Small intestine (tissue), 7 donors: ENCODE measurements around the gene SMIM10. TPM values are rescaled to one million over a fixed set of nuclear protein-coding genes. Genes with fewer than 3 reads are reported as not detected.

Experiments used
- DNase-seq, 2 donors: peaks; one replicate each; pipeline versions ENCODE4 v3.0.0 to v3.0.0-alpha.2; 2013
- FAIRE-seq: peaks from 2 replicates; lab custom pipeline; 2012; peaks lifted over from hg19 to GRCh38; lab: Jason Lieb, UNC
- H3K27ac ChIP-seq, 3 donors: one replicate each; pipeline ENCODE4 v1.5.1; 2013; ENCODE audit warnings: low read length in 2 of 3, mild to moderate bottlenecking in 2 of 3, control low read depth in 1 of 3, inconsistent platforms in 1 of 3, low read depth in 1 of 3, moderate library complexity in 1 of 3
- H3K27me3 ChIP-seq, 3 donors: one replicate each; pipeline ENCODE4 v1.6.1; 2013; ENCODE audit warnings: low read length in 3 of 3, inconsistent platforms in 1 of 3; ENCODE audit not compliant: control insufficient read depth in 3 of 3, insufficient read depth in 3 of 3
- H3K36me3 ChIP-seq, 3 donors: one replicate each; pipeline ENCODE4 v1.6.1; 2013; ENCODE audit warnings: low read length in 3 of 3, inconsistent platforms in 1 of 3, low read depth in 1 of 3, mild to moderate bottlenecking in 1 of 3, moderate library complexity in 1 of 3; ENCODE audit not compliant: control insufficient read depth in 3 of 3, insufficient read depth in 2 of 3
- H3K4me1 ChIP-seq, 3 donors: one replicate each; pipeline ENCODE4 v1.6.1; 2013; ENCODE audit warnings: low read length in 2 of 3, inconsistent platforms in 1 of 3, low read depth in 1 of 3, mild to moderate bottlenecking in 1 of 3, moderate library complexity in 1 of 3; ENCODE audit not compliant: control insufficient read depth in 3 of 3, insufficient read depth in 2 of 3
- H3K4me3 ChIP-seq, 3 donors: one replicate each; pipeline ENCODE4 v1.5.1; 2013; ENCODE audit warnings: low read length in 3 of 3, control low read depth in 1 of 3, inconsistent platforms in 1 of 3, low read depth in 1 of 3, mild to moderate bottlenecking in 1 of 3, moderate library complexity in 1 of 3
- H3K9me3 ChIP-seq, 2 donors: one replicate each; pipeline ENCODE4 v1.6.1; 2013; ENCODE audit warnings: low read depth in 1 of 2, low read length in 1 of 2; ENCODE audit not compliant: control insufficient read depth in 2 of 2, insufficient read depth in 1 of 2
- WGBS, 3 donors: extraction: QIAGEN DNeasy Blood & Tissue Kit; methylation state at CpG; one replicate each; pipeline ENCODE4 v1.1.7; 2013; 5-methylcytosine and 5-hydroxymethylcytosine counted together
- polyA plus RNA-seq, 4 donors: library from polyadenylated mRNA; stranded (reverse) in 3 of 4; unstranded in 1 of 4; fragments of 200-250 nt in 3 of 4; fragments of 120-200 nt in 1 of 4; gene quantifications; one replicate each; pipeline versions ENCODE4 v1.2.1 to v1.2.3, GENCODE V29; 2013
- donor health status: healthy with polysubstance abuse.
- donor health status: control.
- donor health status: control.
- donor health status: Bipolar disorder and iron deficiency.
- donor health status: healthy.

Gene SMIM10
- polyA plus RNA-seq, 4 donors: 2.1 to 5.8 (median 2.7) TPM; not detected in 1

- H3K27ac ChIP-seq: no peak overlapping the region
- H3K36me3 ChIP-seq: no peaks in the 10 kb centered on the region
- FAIRE-seq (no peak), DNase-seq (no peak)
- H3K4me1 ChIP-seq: no peaks in the 10 kb centered on the region
- no peak overlapping the region for H3K4me3 ChIP-seq
- no peaks in the 10 kb centered on the region for H3K9me3 ChIP-seq
- no peaks in the 10 kb centered on the region for H3K27me3 ChIP-seq
- 84 to 100% (median 90%) methylated on average over 1 of the region's 1 CpG for WGBS, 3 donors
Measured at GRCh38 chrX:134969726-134970125, 21.1 kb upstream of the SMIM10 start.

- WGBS, 3 donors: 57 to 84% (median 68%) methylated on average over 3 of the region's 3 CpGs
- no peaks in the 10 kb centered on the region for H3K4me1 ChIP-seq
- no peaks in the 10 kb centered on the region for H3K27me3 ChIP-seq
- no peaks in the 10 kb centered on the region for H3K36me3 ChIP-seq
- no peak overlapping the region for H3K4me3 ChIP-seq
- no peak overlapping the region for H3K27ac ChIP-seq
- H3K9me3 ChIP-seq: no peaks in the 10 kb centered on the region
- FAIRE-seq (no peak), DNase-seq (no peak)
Measured at GRCh38 chrX:134971926-134972325, 18.9 kb upstream of the SMIM10 start.

- no peaks in the 10 kb centered on the region for H3K9me3 ChIP-seq
- no peak overlapping the region for H3K27ac ChIP-seq
- no peaks in the 10 kb centered on the region for H3K36me3 ChIP-seq
- DNase-seq (no peak), FAIRE-seq (no peak)
- H3K4me3 ChIP-seq: no peak overlapping the region
- no peaks in the 10 kb centered on the region for H3K27me3 ChIP-seq
- 73 to 100% (median 87%) methylated on average over 1 of the region's 1 CpG for WGBS, 3 donors
- H3K4me1 ChIP-seq: no peaks in the 10 kb centered on the region
Measured at GRCh38 chrX:134975516-134975915, 15.3 kb upstream of the SMIM10 start.

- H3K27me3 ChIP-seq: no peaks in the 10 kb centered on the region
- no peak for FAIRE-seq
- no peaks in the 10 kb centered on the region for H3K4me1 ChIP-seq
- DNase-seq: no peak
- WGBS, 3 donors: 72 to 86% (median 85%) methylated on average over 3 of the region's 3 CpGs
- H3K4me3 ChIP-seq: no peak overlapping the region
- no peak overlapping the region for H3K27ac ChIP-seq
- no peaks in the 10 kb centered on the region for H3K9me3 ChIP-seq
- H3K36me3 ChIP-seq: no peaks in the 10 kb centered on the region
Measured at GRCh38 chrX:134981910-134982309, 8.9 kb upstream of the SMIM10 start.

GRCh38 chrX:134982748-134983147 lies 8.0 kb upstream of the SMIM10 start:
- Histone ChIP-seq H3K9me3 (no peaks in the 10 kb centered on the region), H3K36me3 (no peaks in the 10 kb centered on the region), H3K27me3 (no peaks in the 10 kb centered on the region), H3K27ac (no peak overlapping the region), H3K4me3 (no peak overlapping the region), H3K4me1 (no peaks in the 10 kb centered on the region)
- DNase-seq (no peak), FAIRE-seq (no peak)
- 68 to 91% (median 78%) methylated on average over 2 of the region's 2 CpGs for WGBS, 3 donors

- FAIRE-seq (no peak), DNase-seq (no peak)
- no peaks in the 10 kb centered on the region for H3K27me3 ChIP-seq
- WGBS, 3 donors: 81 to 87% (median 82%) methylated on average over 4 of the region's 4 CpGs
- no peaks in the 10 kb centered on the region for H3K4me1 ChIP-seq
- no peak overlapping the region for H3K27ac ChIP-seq
- no peak overlapping the region for H3K4me3 ChIP-seq
- H3K9me3 ChIP-seq: no peaks in the 10 kb centered on the region
- no peaks in the 10 kb centered on the region for H3K36me3 ChIP-seq
Measured at GRCh38 chrX:134985479-134985878, 5.3 kb upstream of the SMIM10 start.

GRCh38 chrX:134990475-134990800 lies 353 bp upstream of the SMIM10 start:
- FAIRE-seq (no peak), DNase-seq (no peak)
- no peaks in the 10 kb centered on the region for H3K9me3 ChIP-seq
- no peaks in the 10 kb centered on the region for H3K4me1 ChIP-seq
- 46 to 55% (median 49%) methylated on average over 4 of the region's 4 CpGs for WGBS, 3 donors
- H3K27ac ChIP-seq: peak overlapping the region in 1 of 3 donors; percentile 44
- H3K4me3 ChIP-seq: no peak overlapping the region
- peaks cover 0 to 2% (median 0%) of the 10 kb centered on the region in 3 donors for H3K27me3 ChIP-seq
- no peaks in the 10 kb centered on the region for H3K36me3 ChIP-seq

- Histone ChIP-seq H3K27me3 (no peaks in the 10 kb centered on the region), H3K27ac (no peak overlapping the region), H3K4me1 (peaks cover 0 to 2% (median 0%) of the 10 kb centered on the region in 3 donors), H3K9me3 (no peaks in the 10 kb centered on the region), H3K36me3 (no peaks in the 10 kb centered on the region), H3K4me3 (no peak overlapping the region)
- no peak for FAIRE-seq
- WGBS, 3 donors: 29 to 85% (median 69%) methylated on average over 1 of the region's 1 CpG
- no peak for DNase-seq
Measured at GRCh38 chrX:134997646-134998045, 6.9 kb downstream of the SMIM10 start.

GRCh38 chrX:134998246-134998645 lies 7.5 kb downstream of the SMIM10 start:
- DNase-seq (no peak), FAIRE-seq (no peak)
- Histone ChIP-seq H3K36me3 (no peaks in the 10 kb centered on the region), H3K4me3 (no peak overlapping the region), H3K27ac (no peak overlapping the region), H3K27me3 (no peaks in the 10 kb centered on the region), H3K9me3 (no peaks in the 10 kb centered on the region), H3K4me1 (peaks cover 0 to 2% (median 0%) of the 10 kb centered on the region in 3 donors)
- 75 to 93% (median 91%) methylated on average over 4 of the region's 4 CpGs for WGBS, 3 donors
